ENCODE data around the gene VEGFB. TPM values are rescaled to one million over a fixed set of nuclear protein-coding genes. Genes with fewer than 3 reads are reported as not detected.

Gene VEGFB
- total RNA-seq, 2 donors from 2014 or later, result 58.9 to 78.4 TPM

DNA sequence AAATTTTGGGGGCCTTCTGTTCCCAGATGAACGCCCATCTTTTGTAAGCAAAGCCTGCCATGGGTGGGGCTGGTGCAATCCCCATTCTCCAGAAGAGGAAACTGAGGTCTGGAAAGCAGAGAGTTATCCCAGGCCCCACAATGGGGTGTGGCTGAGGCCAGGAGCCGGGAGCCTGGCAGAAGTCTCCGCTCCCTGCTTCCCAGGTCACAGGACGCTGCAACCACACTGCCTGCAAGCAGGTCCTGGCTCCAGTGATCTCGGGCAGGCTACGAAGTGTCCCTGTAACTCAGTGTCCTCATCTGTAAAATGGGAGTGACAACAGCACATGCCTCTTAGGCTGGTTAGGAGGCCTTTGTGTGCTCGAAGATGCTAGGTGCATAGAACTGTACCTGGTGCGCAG, 18.7 kb downstream of the VEGFB start:
- Histone ChIP-seq H3K9me3 (ENCODE audit: control insufficient read depth, low read length) (no peaks in the 10 kb centered on the region), H3K4me1 (ENCODE audit: control insufficient read depth, insufficient read depth, low read length) (peaks cover 11% of the 10 kb centered on the region), H3K27ac (ENCODE audit: low read depth, low read length) (no peak overlapping the region), H3K27me3 (ENCODE audit: control insufficient read depth, insufficient read depth, low read length, poor library complexity, severe bottlenecking) (no peaks in the 10 kb centered on the region), H3K36me3 (ENCODE audit: control insufficient read depth, insufficient read depth, low read length) (peaks cover 33% of the 10 kb centered on the region), H3K9ac (ENCODE audit: extremely low read depth, low read length, poor library complexity, severe bottlenecking) (no peak overlapping the region), H3K4me3 (ENCODE audit: low read length) (peak overlapping the region; percentile 94)
- H3K27ac Mint-ChIP-seq, result no peak overlapping the region
- no peak for DNase-seq
- WGBS, 2 experiments (ENCODE audit: insufficient coverage in 1 of 2, insufficient read length in 1 of 2), result 89% methylated on average over 7 to 8 of the region's 8 CpGs
- no peaks in the 10 kb centered on the region for H3K27me3 Mint-ChIP-seq (ENCODE audit: insufficient read depth)
- H3K9me3 Mint-ChIP-seq, result no peaks in the 10 kb centered on the region
- peaks cover 25% of the 10 kb centered on the region for H3K4me1 Mint-ChIP-seq
- H3K36me3 Mint-ChIP-seq (ENCODE audit: low read depth), result peaks cover 19% of the 10 kb centered on the region
- TF ChIP-seq, protein P1, sequence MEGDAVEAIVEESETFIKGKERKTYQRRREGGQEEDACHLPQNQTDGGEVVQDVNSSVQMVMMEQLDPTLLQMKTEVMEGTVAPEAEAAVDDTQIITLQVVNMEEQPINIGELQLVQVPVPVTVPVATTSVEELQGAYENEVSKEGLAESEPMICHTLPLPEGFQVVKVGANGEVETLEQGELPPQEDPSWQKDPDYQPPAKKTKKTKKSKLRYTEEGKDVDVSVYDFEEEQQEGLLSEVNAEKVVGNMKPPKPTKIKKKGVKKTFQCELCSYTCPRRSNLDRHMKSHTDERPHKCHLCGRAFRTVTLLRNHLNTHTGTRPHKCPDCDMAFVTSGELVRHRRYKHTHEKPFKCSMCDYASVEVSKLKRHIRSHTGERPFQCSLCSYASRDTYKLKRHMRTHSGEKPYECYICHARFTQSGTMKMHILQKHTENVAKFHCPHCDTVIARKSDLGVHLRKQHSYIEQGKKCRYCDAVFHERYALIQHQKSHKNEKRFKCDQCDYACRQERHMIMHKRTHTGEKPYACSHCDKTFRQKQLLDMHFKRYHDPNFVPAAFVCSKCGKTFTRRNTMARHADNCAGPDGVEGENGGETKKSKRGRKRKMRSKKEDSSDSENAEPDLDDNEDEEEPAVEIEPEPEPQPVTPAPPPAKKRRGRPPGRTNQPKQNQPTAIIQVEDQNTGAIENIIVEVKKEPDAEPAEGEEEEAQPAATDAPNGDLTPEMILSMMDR (conservative IDR thresholded peaks at IDR 0.05), result no peak
- peak overlapping the region; percentile 86 for H3K4me3 Mint-ChIP-seq

DNA sequence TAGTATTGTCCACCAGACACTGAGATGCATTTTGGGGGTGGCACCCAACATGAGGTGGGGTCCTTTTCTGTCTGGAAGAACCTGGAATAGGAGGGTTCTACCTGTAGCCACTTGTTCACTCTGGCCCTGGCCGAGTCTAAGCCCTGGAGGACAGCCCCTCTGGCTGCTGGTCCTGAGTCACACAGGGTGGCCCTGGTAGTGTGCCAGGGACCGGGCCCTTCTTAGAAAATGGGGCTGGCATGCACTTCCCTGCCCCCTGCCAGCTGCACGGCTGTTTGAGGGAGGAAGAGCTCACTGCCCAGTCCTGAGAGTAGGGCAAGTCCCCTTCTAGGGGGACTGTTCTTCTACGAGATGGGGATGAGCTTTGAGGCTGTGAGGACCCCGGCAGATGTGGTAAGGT, 19.1 kb downstream of the VEGFB start:
- Mint-ChIP-seq H3K4me1 (peaks cover 21% of the 10 kb centered on the region), H3K4me3 (peak overlapping the region; percentile 86), H3K36me3 (ENCODE audit: low read depth) (peaks cover 22% of the 10 kb centered on the region), H3K9me3 (no peaks in the 10 kb centered on the region), H3K27ac (peak overlapping the region; percentile 38), H3K27me3 (ENCODE audit: insufficient read depth) (no peaks in the 10 kb centered on the region)
- H3K9ac ChIP-seq (ENCODE audit: extremely low read depth, low read length, poor library complexity, severe bottlenecking), result no peak overlapping the region
- TF ChIP-seq, protein P1 (conservative IDR thresholded peaks at IDR 0.05), result no peak
- peaks cover 9% of the 10 kb centered on the region for H3K4me1 ChIP-seq (ENCODE audit: control insufficient read depth, insufficient read depth, low read length)
- DNase-seq, result no peak
- no peaks in the 10 kb centered on the region for H3K27me3 ChIP-seq (ENCODE audit: control insufficient read depth, insufficient read depth, low read length, poor library complexity, severe bottlenecking)
- peaks cover 37% of the 10 kb centered on the region for H3K36me3 ChIP-seq (ENCODE audit: control insufficient read depth, insufficient read depth, low read length)
- no peak overlapping the region for H3K4me3 ChIP-seq (ENCODE audit: low read length)
- WGBS, 2 experiments (ENCODE audit: insufficient coverage in 1 of 2, insufficient read length in 1 of 2), result 93 to 100% methylated on average over 4 to 5 of the region's 5 CpGs
- H3K9me3 ChIP-seq (ENCODE audit: control insufficient read depth, low read length), result no peaks in the 10 kb centered on the region
- no peak overlapping the region for H3K27ac ChIP-seq (ENCODE audit: low read depth, low read length)

DNA sequence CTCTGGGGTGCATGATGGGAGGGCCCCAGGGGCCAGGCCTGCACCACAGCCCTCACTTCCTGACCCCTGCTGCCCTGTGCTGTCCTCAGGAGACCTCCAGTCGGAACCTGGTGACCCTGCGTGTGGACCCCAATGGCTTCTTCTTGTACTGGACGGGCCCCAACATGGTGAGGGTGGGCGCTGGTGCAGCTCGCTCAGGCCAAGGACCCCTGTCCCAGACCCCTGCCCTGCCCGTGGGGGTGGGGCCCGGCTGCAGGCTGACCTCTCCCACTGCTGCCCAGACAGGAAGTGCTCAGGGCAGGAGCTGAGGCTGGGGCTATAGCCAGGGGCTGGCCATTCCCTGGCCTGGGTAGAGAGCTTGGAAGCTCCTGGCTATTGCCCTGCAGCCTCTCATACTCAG, 19.9 kb downstream of the VEGFB start:
- Mint-ChIP-seq H3K27me3 (ENCODE audit: insufficient read depth) (no peaks in the 10 kb centered on the region), H3K36me3 (ENCODE audit: low read depth) (peaks cover 27% of the 10 kb centered on the region), H3K27ac (peak overlapping the region; percentile 38), H3K4me1 (peaks cover 14% of the 10 kb centered on the region), H3K9me3 (no peaks in the 10 kb centered on the region), H3K4me3 (no peak overlapping the region)
- Histone ChIP-seq H3K9me3 (ENCODE audit: control insufficient read depth, low read length) (no peaks in the 10 kb centered on the region), H3K9ac (ENCODE audit: extremely low read depth, low read length, poor library complexity, severe bottlenecking) (no peak overlapping the region), H3K4me1 (ENCODE audit: control insufficient read depth, insufficient read depth, low read length) (peaks cover 3% of the 10 kb centered on the region), H3K27me3 (ENCODE audit: control insufficient read depth, insufficient read depth, low read length, poor library complexity, severe bottlenecking) (no peaks in the 10 kb centered on the region), H3K4me3 (ENCODE audit: low read length) (no peak overlapping the region), H3K27ac (ENCODE audit: low read depth, low read length) (no peak overlapping the region), H3K36me3 (ENCODE audit: control insufficient read depth, insufficient read depth, low read length) (peaks cover 40% of the 10 kb centered on the region)
- no peak for DNase-seq
- WGBS, 2 experiments (ENCODE audit: insufficient coverage in 1 of 2, insufficient read length in 1 of 2), result 94% methylated on average over 7 of the region's 7 CpGs
- TF ChIP-seq, protein P1 (conservative IDR thresholded peaks at IDR 0.05), result no peak

All from endodermal cell (in vitro differentiated cells).